ENCODE data around the gene GAS1.

- no peak for TF ChIP-seq CTCF (IDR thresholded peaks at IDR 0.05)
- no peak for TF ChIP-seq SIN3A (IDR thresholded peaks at IDR 0.05; ENCODE audit: borderline replicate concordance, insufficient read depth, low read depth, low read length)
Measured at GRCh38 chr9:86926145-86926544, 21.2 kb downstream of the GAS1 start.
